ENCODE results near the gene POLR1G.

POLR1G gene

GRCh38 chr19:45442408-45442777 lies 35.9 kb downstream of the POLR1G start:
- no peak for TF ChIP-seq CTCF (IDR thresholded peaks at IDR 0.05; ENCODE audit: insufficient read depth, low read length, missing control alignments)
- DNase-seq (ENCODE audit: low read depth, low spot score): no peak
- ChIA-PET CTCF (interaction anchor here (1.0 to 17.3 kb wide), 3 partner anchors 30 to 129 kb away, joined by 3 to 773 read pairs (median 206); partner anchors contain the start of gene FOSB), POLR2A (interaction anchor here (1.0 kb wide), 1 partner anchor 13 kb away, joined by 3 read pairs; no protein-coding TSS in a partner anchor)
- no peak overlapping the region for H3K4me3 ChIP-seq (ENCODE audit: low read depth, low read length)

- no peak for DNase-seq (ENCODE audit: low read depth, low spot score)
- ChIA-PET POLR2A (interaction anchor here (1.0 kb wide), 1 partner anchor 13 kb away, joined by 3 read pairs; no protein-coding TSS in a partner anchor), CTCF (interaction anchor here (15.0 to 17.3 kb wide), 2 partner anchors 30 to 42 kb away, joined by 206 to 773 read pairs; partner anchors contain the start of gene FOSB)
- H3K4me3 ChIP-seq (ENCODE audit: low read depth, low read length): peak overlapping the region; percentile 59
- TF ChIP-seq CTCF (IDR thresholded peaks at IDR 0.05; ENCODE audit: insufficient read depth, low read length, missing control alignments): no peak
Measured at GRCh38 chr19:45442778-45443461, 36.5 kb downstream of the POLR1G start.

GRCh38 chr19:45443462-45444317 lies 37.2 kb downstream of the POLR1G start:
- no peak for TF ChIP-seq CTCF (IDR thresholded peaks at IDR 0.05; ENCODE audit: insufficient read depth, low read length, missing control alignments)
- CTCF ChIA-PET: interaction anchor here (4.2 to 17.3 kb wide), 3 partner anchors 13 to 42 kb away, joined by 29 to 773 read pairs (median 206); partner anchors contain the start of gene FOSB
- POLR2A ChIA-PET: interaction anchor here (1.0 kb wide), 1 partner anchor 12 kb away, joined by 3 read pairs; no protein-coding TSS in a partner anchor
- H3K4me3 ChIP-seq (ENCODE audit: low read depth, low read length): peak overlapping the region; percentile 59
- DNase-seq (ENCODE audit: low read depth, low spot score): no peak

- ChIA-PET POLR2A (interaction anchor here (1.0 kb wide), 1 partner anchor 23 kb away, joined by 4 read pairs; the partner anchor contains the start of gene FOSB), CTCF (interaction anchor here (4.2 to 17.3 kb wide), 3 partner anchors 12 to 41 kb away, joined by 29 to 773 read pairs (median 206); partner anchors contain the start of gene FOSB)
- H3K4me3 ChIP-seq (ENCODE audit: low read depth, low read length): peak overlapping the region; percentile 40
Measured at GRCh38 chr19:45444318-45445041, 38.0 kb downstream of the POLR1G start.

GRCh38 chr19:45445139-45445538 lies 38.7 kb downstream of the POLR1G start:
- POLR2A ChIA-PET: interaction anchor here (1.0 kb wide), 1 partner anchor 22 kb away, joined by 4 read pairs; the partner anchor contains the start of gene FOSB
- no peak for TF ChIP-seq CTCF (IDR thresholded peaks at IDR 0.05; ENCODE audit: insufficient read depth, low read length, missing control alignments)
- CTCF ChIA-PET: interaction anchor here (0.9 to 17.3 kb wide), 5 partner anchors 11 to 51 kb away, joined by 3 to 773 read pairs (median 29); partner anchors contain the start of genes FOSB and RTN2
- no peak for DNase-seq (ENCODE audit: low read depth, low spot score)
- H3K4me3 ChIP-seq (ENCODE audit: low read depth, low read length): no peak overlapping the region

More at GRCh38 chr19:45444318-45445041, 38.0 kb downstream of the POLR1G start:
- TF ChIP-seq CTCF (IDR thresholded peaks at IDR 0.05; ENCODE audit: insufficient read depth, low read length, missing control alignments): no peak
- DNase-seq (ENCODE audit: low read depth, low spot score): no peak

Measured in AG04449 (cell line).